Omental fat pad (tissue), 4 donors: ENCODE results near the gene WRNIP1. TPM values are rescaled to one million over a fixed set of nuclear protein-coding genes. Genes with fewer than 3 reads are reported as not detected.

Experiments
- ATAC-seq: fragments of 150-250 bp; one replicate; pipeline ENCODE4 v1.9.1; 2016; ENCODE audit warnings: mild to moderate bottlenecking, moderate library complexity; ENCODE audit not compliant: low FRiP score
- DNase-seq: peaks from one replicate; pipeline ENCODE4 v3.0.0-alpha.2; 2019; ENCODE audit warnings: low spot score
- total RNA-seq, 4 donors: library from RNA; depleted of rRNA; stranded (reverse); fragments of >200 nt; gene quantifications; one replicate each; pipeline ENCODE4 v1.1.0, GENCODE V29; 2016
- TF ChIP-seq, protein P1 (sequence below), 3 donors: fragments of 450-650 bp; IDR thresholded peaks; one replicate each; pipeline ENCODE4 v1.5.1; 2016 to 2017; ENCODE audit warnings: antibody characterized with exemption in 3 of 3, mild to moderate bottlenecking in 3 of 3, moderate library complexity in 2 of 3

The WRNIP1 gene
- total RNA-seq, 4 donors from 2014 or later: 31.6 to 66.4 (median 46.1) TPM

DNA sequence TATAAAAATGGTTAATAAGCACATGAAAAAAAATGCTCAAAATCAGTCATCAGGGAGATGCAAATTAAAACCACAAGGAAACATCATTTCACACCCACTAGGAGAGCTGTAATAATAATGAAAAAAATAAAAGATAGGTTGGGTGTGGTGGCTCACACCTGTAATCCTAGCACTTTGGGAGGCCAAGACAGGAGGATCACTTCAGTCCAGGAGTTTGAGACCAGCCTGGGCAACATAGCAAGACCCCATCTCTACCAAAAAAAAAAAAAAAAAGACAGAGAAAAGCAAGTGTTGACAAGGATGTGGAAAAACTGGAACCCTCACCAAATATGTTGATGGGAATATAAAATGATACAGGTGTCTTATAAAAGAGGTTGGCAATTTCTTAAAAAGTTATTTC is 11.4 kb upstream of the WRNIP1 start:
- ATAC-seq (no peak), DNase-seq (no peak)
- TF ChIP-seq, protein P1, sequence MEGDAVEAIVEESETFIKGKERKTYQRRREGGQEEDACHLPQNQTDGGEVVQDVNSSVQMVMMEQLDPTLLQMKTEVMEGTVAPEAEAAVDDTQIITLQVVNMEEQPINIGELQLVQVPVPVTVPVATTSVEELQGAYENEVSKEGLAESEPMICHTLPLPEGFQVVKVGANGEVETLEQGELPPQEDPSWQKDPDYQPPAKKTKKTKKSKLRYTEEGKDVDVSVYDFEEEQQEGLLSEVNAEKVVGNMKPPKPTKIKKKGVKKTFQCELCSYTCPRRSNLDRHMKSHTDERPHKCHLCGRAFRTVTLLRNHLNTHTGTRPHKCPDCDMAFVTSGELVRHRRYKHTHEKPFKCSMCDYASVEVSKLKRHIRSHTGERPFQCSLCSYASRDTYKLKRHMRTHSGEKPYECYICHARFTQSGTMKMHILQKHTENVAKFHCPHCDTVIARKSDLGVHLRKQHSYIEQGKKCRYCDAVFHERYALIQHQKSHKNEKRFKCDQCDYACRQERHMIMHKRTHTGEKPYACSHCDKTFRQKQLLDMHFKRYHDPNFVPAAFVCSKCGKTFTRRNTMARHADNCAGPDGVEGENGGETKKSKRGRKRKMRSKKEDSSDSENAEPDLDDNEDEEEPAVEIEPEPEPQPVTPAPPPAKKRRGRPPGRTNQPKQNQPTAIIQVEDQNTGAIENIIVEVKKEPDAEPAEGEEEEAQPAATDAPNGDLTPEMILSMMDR (IDR thresholded peaks at IDR 0.05): no peak

GRCh38 chr6:2754393-2754792 is 10.8 kb upstream of the WRNIP1 start:
- TF ChIP-seq, protein P1 (IDR thresholded peaks at IDR 0.05): no peak
- ATAC-seq: no peak
- no peak for DNase-seq

DNA sequence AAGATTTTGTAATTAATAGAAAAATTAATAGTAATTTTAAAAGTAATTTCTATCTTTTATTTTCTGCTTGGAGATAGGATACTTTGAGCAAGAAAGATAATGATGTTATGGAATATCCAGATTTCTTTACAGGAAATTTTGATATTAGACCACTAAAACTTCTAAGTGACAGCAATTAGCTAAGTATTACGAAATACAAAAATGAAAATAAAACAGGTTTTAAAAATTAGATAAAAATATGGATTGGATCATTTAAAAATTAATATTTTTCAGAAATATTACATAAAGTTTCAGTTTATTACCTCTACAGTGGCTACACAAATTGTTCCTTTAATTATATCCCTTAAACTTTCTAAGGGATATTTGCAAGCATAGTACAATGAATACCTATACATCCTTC is 10.3 kb upstream of the WRNIP1 start:
- DNase-seq (no peak), ATAC-seq (no peak)
- TF ChIP-seq, protein P1 (IDR thresholded peaks at IDR 0.05): no peak

- TF ChIP-seq, protein P1 (IDR thresholded peaks at IDR 0.05): no peak
- ATAC-seq (no peak), DNase-seq (no peak)
Measured at GRCh38 chr6:2755456-2755855, 9.7 kb upstream of the WRNIP1 start.

GRCh38 chr6:2756241-2756640 is 9.0 kb upstream of the WRNIP1 start:
- ATAC-seq (no peak), DNase-seq (no peak)
- TF ChIP-seq, protein P1 (IDR thresholded peaks at IDR 0.05): no peak

DNA sequence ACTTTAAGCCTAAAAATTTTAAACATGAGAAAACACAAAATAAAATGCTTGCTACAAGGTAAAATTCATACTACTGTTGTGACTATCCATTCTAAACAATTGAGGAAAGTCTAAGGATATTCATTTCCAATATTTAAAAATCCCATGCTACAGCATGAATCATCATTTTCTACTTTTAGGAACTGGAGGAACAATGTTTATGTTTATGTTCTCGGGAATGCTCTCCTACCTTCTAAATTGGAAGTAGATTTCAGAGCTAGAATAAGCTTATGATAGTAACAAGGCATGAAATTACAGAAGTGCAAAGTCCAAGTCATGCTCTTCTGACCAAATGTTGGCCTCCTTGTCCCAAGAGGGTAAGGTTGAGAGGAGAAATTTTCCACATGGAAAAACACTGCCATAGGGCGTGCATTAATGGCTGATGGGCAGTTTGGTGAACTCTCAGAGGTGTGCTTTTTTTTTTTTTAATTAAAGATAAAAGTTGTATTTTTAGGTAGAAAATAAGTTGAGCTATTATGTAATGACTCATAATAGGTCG is 8.4 kb upstream of the WRNIP1 start:
- no peak for ATAC-seq
- DNase-seq: no peak
- TF ChIP-seq, protein P1 (IDR thresholded peaks at IDR 0.05): no peak

DNA sequence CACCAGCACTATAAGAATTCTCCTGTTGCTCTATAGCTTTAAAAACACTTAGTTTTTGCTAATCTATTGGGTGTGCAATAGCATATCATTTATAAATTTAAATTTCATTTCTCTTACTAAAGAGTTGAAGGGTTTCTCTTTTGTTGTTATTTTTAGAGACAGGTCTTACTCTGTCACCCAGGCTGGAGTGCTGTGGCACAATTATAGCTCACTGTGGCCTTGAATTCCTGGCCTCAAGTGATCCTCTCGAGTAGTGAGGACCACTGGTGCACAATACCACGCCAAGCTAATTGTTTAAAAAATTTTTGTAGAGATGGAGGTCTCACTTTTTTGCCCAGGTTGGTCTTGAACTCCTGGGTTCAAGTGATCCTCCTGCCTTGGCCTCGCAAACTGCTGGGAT is 6.2 kb upstream of the WRNIP1 start:
- ATAC-seq (no peak), DNase-seq (no peak)
- TF ChIP-seq, protein P1 (IDR thresholded peaks at IDR 0.05): no peak
